C4-2B (cell line): ENCODE data around the gene CHM.
"Not testable (repeated sequence)": the region's sequence is repeated elsewhere in the genome, so short reads cannot be mapped to it uniquely, and the experiment has no call there.

ENCODE experiments used
- CTCF ChIP-seq: fragments of 450-650 bp; conservative IDR thresholded peaks from 2 replicates; pipeline ENCODE4 v1.5.1; 2017; ENCODE audit warnings: mild to moderate bottlenecking
- ZFX ChIP-seq: fragments of 450-650 bp; IDR thresholded peaks from 2 replicates; pipeline ENCODE4 v1.6.1; 2017

GRCh38 chrX:86014959-86015358 is 32.4 kb downstream of the CHM start:
- not testable (repeated sequence) for TF ChIP-seq CTCF, ZFX
